Ishikawa (cell line): ENCODE measurements around the gene CIDEC.

Experiments
- CREB1 ChIP-seq: IDR thresholded peaks from 2 replicates; pipeline ENCODE4 v1.6.1; 2012; ENCODE audit warnings: low read depth
- EP300 ChIP-seq: IDR thresholded peaks from 2 replicates; pipeline ENCODE4 v1.6.1; 2012; ENCODE audit warnings: borderline replicate concordance
- FOXM1 ChIP-seq: IDR thresholded peaks from 2 replicates; pipeline ENCODE4 v1.6.1; 2012; ENCODE audit warnings: low read depth, borderline replicate concordance
- MAX ChIP-seq: IDR thresholded peaks from 2 replicates; pipeline ENCODE4 v1.6.1; 2012
- TCF12 ChIP-seq: IDR thresholded peaks from 2 replicates; pipeline ENCODE4 v1.6.1; 2012; ENCODE audit warnings: low read depth
- YY1 ChIP-seq: IDR thresholded peaks from 2 replicates; pipeline ENCODE4 v1.6.1; 2012; ENCODE audit warnings: low read depth
- ZBTB7A ChIP-seq: IDR thresholded peaks from 2 replicates; pipeline ENCODE4 v1.6.1; 2012; ENCODE audit warnings: low read depth
- TF ChIP-seq, protein P1 (sequence below): IDR thresholded peaks from 2 replicates; pipeline ENCODE4 v1.6.1; 2012

DNA sequence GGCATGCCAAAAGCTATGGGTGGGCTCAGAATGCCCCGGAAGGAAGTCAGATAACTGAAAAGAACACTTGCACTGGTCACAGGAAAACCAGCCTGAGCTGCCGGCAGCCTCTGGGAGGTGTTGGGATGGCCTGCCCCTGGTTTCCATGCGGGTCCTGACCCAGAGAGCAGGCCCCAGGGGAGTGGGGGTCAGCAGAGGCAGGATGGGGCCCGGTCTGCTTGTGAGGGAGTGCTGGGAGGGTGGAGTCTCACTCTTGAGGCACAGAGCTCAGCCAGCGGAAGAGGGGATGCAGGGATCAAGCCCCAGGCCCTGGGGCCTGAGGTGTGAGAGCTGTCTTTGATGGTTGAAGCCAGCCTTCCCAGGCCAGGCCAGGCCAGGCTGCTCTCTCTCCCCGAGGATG, 33.8 kb downstream of the CIDEC start:
- TF ChIP-seq, protein P1, sequence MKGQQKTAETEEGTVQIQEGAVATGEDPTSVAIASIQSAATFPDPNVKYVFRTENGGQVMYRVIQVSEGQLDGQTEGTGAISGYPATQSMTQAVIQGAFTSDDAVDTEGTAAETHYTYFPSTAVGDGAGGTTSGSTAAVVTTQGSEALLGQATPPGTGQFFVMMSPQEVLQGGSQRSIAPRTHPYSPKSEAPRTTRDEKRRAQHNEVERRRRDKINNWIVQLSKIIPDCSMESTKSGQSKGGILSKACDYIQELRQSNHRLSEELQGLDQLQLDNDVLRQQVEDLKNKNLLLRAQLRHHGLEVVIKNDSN, result no peak
- TF ChIP-seq YY1 (no peak), EP300 (no peak), TCF12 (no peak), CREB1 (no peak), FOXM1 (no peak), ZBTB7A (no peak), MAX (no peak)
